Panc1 (cell line): Measurements from ENCODE around the gene LRP11. TPM values are rescaled to one million over a fixed set of nuclear protein-coding genes. Genes with fewer than 3 reads are reported as not detected.

Experiments
- ATAC-seq: fragments of 200-7000 bp; cut with Tn5 transposase; 2 replicates; pipeline ENCODE4 v1.9.1; 2020; ENCODE audit warnings: mild to moderate bottlenecking, moderate library complexity
- BruUV-seq: library from RNA; stranded (reverse); fragments of 400-500 nt; replicated peaks from 2 replicates; lab custom pipeline; 2021; lab: Mats Ljungman, UMichigan
- CTCF ChIA-PET: fragments of 300-600 bp; sonication (Branson Sonifier 250); formaldehyde crosslinking; loops from one replicate; lab custom pipeline; 2022; ENCODE audit warnings: antibody characterized with exemption; lab: Charles Lee
- POLR2A ChIA-PET: fragments of 300-600 bp; sonication (Branson Sonifier 250); formaldehyde crosslinking; loops from one replicate; lab custom pipeline; 2022; ENCODE audit warnings: antibody characterized with exemption; lab: Charles Lee
- DNase-seq: peaks from one replicate; pipeline ENCODE4 v3.0.0-alpha.2; 2010; ENCODE audit warnings: low read depth, low spot score
- H3K27ac ChIP-seq: 2 replicates; pipeline ENCODE4 v1.5.1; 2011; ENCODE audit warnings: mild to moderate bottlenecking, low read length, inconsistent platforms
- H3K27me3 ChIP-seq: fragments of 200-500 bp; sonication (Bioruptor generic); 2 replicates; pipeline ENCODE4 v1.6.0; 2014; ENCODE audit warnings: low read length, inconsistent platforms; ENCODE audit not compliant: control insufficient read depth, insufficient read depth
- H3K36me3 ChIP-seq: fragments of 200-500 bp; sonication (Bioruptor generic); 2 replicates; pipeline ENCODE4 v1.5.1; 2014; ENCODE audit warnings: inconsistent platforms, mild to moderate bottlenecking, low read length, moderate library complexity; ENCODE audit not compliant: control insufficient read depth, insufficient read depth
- H3K4me1 ChIP-seq: 2 replicates; pipeline ENCODE4 v1.5.1; 2011; ENCODE audit warnings: inconsistent platforms, mild to moderate bottlenecking, low read length, moderate library complexity; ENCODE audit not compliant: control insufficient read depth, insufficient read depth
- H3K4me3 ChIP-seq, 2 experiments: 2 replicates each; pipeline ENCODE4 v1.5.1; 2011 to 2012; ENCODE audit warnings: low read depth in 2 of 2, low read length in 2 of 2, mild to moderate bottlenecking in 2 of 2, inconsistent platforms in 1 of 2, moderate library complexity in 1 of 2
- H3K9me3 ChIP-seq: fragments of 200-500 bp; sonication (Bioruptor generic); 2 replicates; pipeline ENCODE4 v1.5.1; 2014; ENCODE audit warnings: low read depth, mild to moderate bottlenecking, inconsistent platforms, low read length, moderate library complexity; ENCODE audit not compliant: control insufficient read depth, insufficient read depth
- CTCF ChIP-seq: fragments of 450-650 bp; IDR thresholded peaks from 2 replicates; pipeline ENCODE4 v1.5.1; 2017; ENCODE audit warnings: mild to moderate bottlenecking
- POLR2AphosphoS5 ChIP-seq: IDR thresholded peaks from 2 replicates; pipeline ENCODE4 v1.6.1; 2012; ENCODE audit warnings: mild to moderate bottlenecking, low read depth, low read length, moderate library complexity
- REST ChIP-seq, 2 experiments: IDR thresholded peaks; 2 replicates each; pipeline ENCODE4 v1.6.1; 2011 to 2012; ENCODE audit warnings: low read depth in 2 of 2, control low read depth in 1 of 2, low read length in 1 of 2, mild to moderate bottlenecking in 1 of 2, moderate library complexity in 1 of 2; ENCODE audit not compliant: insufficient read depth in 1 of 2
- SIN3A ChIP-seq: IDR thresholded peaks from 2 replicates; pipeline ENCODE4 v1.6.1; 2012; ENCODE audit warnings: low read depth, mild to moderate bottlenecking, low read length, moderate library complexity, borderline replicate concordance; ENCODE audit not compliant: insufficient read depth
- TCF7L2 ChIP-seq: IDR thresholded peaks from 2 replicates; pipeline ENCODE4 v1.6.1; 2011; ENCODE audit warnings: mild to moderate bottlenecking, low read depth, low read length, inconsistent platforms
- in situ Hi-C: cut with HindIII; loops from 2 replicates; pipeline ENCODE4 v1.10.0; 2016; ENCODE audit warnings: low sequenced_read_pairs, low pct_unique_long_range_greater_than_20kb
- intact Hi-C: fragments of 100-400 bp; cut with micrococcal nuclease; formaldehyde crosslinking; loops from one replicate; pipeline ENCODE4 v1.10.0; 2022; ENCODE audit not compliant: unreplicated experiment
- total RNA-seq: library from RNA; stranded (reverse); gene quantifications from one replicate; pipeline ENCODE4 v1.2.1, GENCODE V29; 2021; ENCODE audit not compliant: unreplicated experiment

LRP11 gene
- total RNA-seq, 1 experiment from 2014 or later, result 151 TPM

GRCh38 chr6:149821492-149821891 lies 42.7 kb downstream of the LRP11 start:
- H3K36me3 ChIP-seq, result peaks cover 17% of the 10 kb centered on the region; the same call in 1 of the 2 replicates
- CTCF ChIA-PET, result no interaction called here
- in situ Hi-C loops, result no loop called here

GRCh38 chr6:149820506-149820905 lies 43.7 kb downstream of the LRP11 start:
- no peak for TF ChIP-seq POLR2AphosphoS5
- TF ChIP-seq REST (IDR thresholded peaks at IDR 0.05; ENCODE audit: insufficient read depth in 1 of 2, low read depth in 2 of 2, low read length in 1 of 2), result no peak
- TF ChIP-seq CTCF, result no peak; the same call in 1 of the 2 replicates
- TF ChIP-seq TCF7L2, result no peak
- no peak for TF ChIP-seq SIN3A
- ATAC-seq, result peak; percentile 60; the same call in 1 of the 2 replicates
- Histone ChIP-seq H3K27ac (no peak overlapping the region), H3K4me3 (no peak overlapping the region), H3K9me3 (no peaks in the 10 kb centered on the region), H3K27me3 (no peaks in the 10 kb centered on the region), H3K4me1 (no peaks in the 10 kb centered on the region), H3K36me3 (peaks cover 17% of the 10 kb centered on the region; the same call in 1 of the 2 replicates)
- no TSS peak for BruUV-seq
- intact Hi-C loops (no loop called here), in situ Hi-C loops (no loop called here)
- DNase-seq, result no peak
- ChIA-PET POLR2A (interaction anchor here (0.6 to 0.7 kb wide), 3 partner anchors 9 to 258 kb away, joined by 3 to 8 read pairs (median 3); no protein-coding TSS in a partner anchor), CTCF (no interaction called here)

More at GRCh38 chr6:149821492-149821891, 42.7 kb downstream of the LRP11 start:
- TF ChIP-seq CTCF, result no peak
- TF ChIP-seq SIN3A, result no peak
- TF ChIP-seq POLR2AphosphoS5, result no peak
- no peak for TF ChIP-seq TCF7L2
- no peak for TF ChIP-seq REST (IDR thresholded peaks at IDR 0.05; ENCODE audit: insufficient read depth in 1 of 2, low read depth in 2 of 2, low read length in 1 of 2)
- Histone ChIP-seq H3K4me1 (no peaks in the 10 kb centered on the region), H3K27ac (no peak overlapping the region), H3K9me3 (no peaks in the 10 kb centered on the region), H3K4me3 (no peak overlapping the region), H3K27me3 (no peaks in the 10 kb centered on the region)
- ATAC-seq (no peak), DNase-seq (no peak)
- intact Hi-C loops, result no loop called here
- BruUV-seq, result no TSS peak
- POLR2A ChIA-PET, result interaction anchor here (0.6 kb wide), 1 partner anchor 101 kb away, joined by 5 read pairs; no protein-coding TSS in a partner anchor
